GM18517 (cell line): Measurements from ENCODE around the gene CYBA.
A peak's percentile ranks its signal among the peaks of the same experiment; 100 is the strongest.

ENCODE experiments used
- ATAC-seq: cut with Tn5 transposase; IDR thresholded peaks from one replicate; pipeline ENCODE4 v1.9.1; 2021; ENCODE audit warnings: mild to moderate bottlenecking, moderate library complexity; ENCODE audit not compliant: unreplicated experiment

The CYBA gene

DNA sequence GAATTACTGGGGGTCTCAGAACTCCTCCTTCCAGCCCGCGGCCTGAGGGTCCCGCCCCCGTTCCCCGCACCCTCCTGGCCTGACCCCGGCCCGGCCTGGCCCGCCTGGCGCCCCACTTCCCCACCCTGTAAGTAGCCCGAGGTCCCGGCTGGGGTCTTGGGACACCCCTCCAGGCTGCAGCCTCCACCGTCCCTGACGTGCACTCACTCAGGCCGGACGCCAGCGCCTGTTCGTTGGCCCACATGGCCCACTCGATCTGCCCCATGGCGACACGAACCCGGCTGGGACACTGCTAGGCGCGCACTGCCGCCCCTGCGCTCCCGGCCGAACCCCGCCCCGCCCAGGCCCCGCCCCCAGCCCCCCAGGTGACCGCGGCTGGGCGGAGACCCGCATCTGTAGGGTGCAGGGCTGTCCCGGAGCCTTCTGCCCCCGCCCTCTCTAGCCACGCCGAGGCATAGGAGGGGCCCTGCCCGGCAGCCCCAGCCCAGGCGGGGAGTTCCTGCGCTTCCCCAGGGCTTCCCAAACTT is at the start of gene CYBA:
TSS of gene CYBA (minus strand) at position 305 of the 527 bp plus-strand sequence. CDS start at position 265, 40 bp downstream.
- ATAC-seq = peak; percentile 68

DNA sequence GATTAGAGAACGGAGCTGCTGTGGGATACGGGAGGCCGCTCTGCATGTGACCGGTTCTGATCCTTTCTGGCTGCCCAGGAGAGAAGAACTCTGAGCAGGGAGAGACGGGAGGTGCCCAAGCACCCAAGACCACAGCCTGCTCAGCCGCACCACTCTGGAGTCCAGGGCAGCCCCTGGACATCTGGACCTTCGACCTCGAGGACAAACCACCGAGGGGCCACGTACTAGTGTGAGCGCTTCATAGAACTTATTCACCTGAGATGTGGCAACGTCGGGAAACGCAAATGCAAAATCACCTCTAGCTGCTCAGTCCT is 49.4 kb upstream of the CYBA start:
- ATAC-seq = no peak

DNA sequence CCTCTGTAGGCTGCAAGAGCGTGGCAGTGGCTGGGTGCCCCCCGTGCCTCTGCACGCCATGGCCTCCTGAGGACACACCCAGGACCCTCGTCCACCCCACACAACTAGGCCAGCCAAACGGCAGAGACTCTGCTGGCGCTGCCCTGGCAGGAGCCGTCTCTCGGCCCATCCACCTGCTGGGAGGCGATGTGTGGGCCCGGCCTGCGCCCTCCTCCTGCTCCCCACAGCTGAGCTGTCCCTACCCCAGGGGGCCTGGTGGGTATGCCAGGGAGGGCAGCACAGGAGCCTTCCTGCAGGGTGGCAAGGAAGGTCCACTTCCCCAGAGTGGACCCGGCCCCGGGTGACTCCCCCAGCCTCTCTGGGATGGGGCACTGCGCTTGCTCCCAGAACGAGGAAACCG is 48.3 kb upstream of the CYBA start:
- no peak for ATAC-seq

DNA sequence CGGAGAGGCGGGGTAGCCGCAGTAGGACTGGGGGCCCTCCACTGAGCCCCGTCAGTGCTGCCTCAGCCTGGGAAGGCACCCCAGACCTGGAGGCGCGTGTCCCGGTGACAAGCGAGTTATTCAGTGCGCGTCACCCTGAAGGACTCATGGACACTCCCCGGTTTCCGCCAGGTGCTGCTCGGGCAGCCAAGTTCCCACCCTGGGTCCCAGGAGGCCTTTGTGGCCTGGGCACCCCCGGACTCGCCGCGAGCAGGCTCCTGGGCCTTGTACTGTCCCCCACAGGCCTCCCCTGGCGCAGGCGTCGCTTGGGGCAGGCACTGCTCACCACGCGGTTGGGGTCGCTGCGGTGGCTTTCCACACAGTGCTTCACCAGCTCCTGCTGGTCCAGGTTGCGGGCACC is 47.8 kb upstream of the CYBA start:
- no peak for ATAC-seq

DNA sequence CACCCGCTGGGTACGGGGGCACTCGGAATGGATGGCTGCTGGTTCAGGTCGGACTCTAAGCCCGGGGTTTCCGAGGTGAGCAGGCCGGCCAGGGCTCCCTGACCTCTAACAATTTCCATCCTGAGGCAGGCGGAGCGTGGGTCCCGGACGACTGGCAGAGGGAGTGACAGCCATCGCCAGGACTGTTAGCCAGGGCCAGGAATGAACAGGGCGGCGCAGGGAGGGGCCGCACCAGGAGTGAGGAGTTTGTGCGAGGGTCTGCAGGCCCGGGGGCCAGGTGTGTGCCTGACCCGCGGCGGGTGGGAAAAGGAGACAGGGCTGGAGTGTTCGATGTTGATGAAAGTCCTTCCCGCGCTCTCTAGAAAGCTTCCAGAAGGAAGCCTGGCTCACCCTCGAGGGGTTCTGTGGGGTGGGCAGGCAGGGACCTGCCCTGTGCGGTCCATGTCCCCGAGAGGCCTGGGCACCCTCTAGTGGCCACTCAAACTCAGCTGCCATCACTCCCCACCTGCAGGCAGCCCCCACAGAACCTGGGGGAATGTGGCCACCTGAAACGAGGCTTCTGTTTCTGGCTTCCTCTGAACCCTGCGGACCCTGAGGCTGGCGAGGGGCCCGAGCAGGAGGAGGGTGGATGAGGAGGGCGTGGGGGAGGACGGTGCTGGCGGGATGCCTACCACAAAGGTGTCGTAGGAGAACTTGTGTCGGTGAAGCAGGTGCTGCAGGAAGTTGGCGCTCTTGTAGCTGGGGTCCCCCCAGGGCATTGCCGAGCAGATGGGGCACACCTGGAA is 47.2 kb upstream of the CYBA start:
- ATAC-seq = no peak

DNA sequence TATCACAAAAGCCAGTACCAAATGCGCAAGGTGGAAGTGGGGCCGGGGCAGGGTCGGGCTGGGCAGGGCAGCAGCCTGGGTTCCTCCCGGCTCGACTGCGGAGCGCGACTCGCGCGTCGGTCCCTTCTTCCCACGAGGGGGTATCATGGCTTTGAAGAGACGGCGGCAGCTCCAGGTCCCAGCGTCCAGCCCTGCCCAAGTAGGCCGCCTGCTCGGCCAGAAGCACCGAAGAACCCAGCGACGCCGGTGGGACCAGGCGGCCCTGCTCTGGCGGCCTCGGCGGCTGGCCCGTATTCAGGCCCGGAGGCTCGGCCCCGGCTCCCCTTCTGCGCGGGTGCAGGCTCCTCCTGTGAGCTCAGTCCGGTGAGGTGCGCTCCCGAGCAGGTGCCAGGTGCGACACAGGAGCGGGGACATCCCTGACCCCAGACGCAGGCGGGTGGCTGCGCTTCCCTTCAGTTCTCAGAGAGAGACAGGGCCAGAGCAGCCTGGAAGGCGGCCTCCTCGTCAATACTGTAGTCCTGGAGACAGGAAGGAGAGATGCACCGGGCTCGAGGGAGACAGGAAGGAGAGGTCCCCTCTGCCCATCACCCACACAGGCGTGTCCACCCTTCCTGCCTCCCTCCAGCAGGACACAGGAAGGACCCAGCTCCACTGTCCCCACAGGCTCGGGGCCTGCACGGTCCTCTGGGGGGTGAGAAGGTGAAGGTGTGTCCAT is 46.4 kb upstream of the CYBA start:
- ATAC-seq = no peak

DNA sequence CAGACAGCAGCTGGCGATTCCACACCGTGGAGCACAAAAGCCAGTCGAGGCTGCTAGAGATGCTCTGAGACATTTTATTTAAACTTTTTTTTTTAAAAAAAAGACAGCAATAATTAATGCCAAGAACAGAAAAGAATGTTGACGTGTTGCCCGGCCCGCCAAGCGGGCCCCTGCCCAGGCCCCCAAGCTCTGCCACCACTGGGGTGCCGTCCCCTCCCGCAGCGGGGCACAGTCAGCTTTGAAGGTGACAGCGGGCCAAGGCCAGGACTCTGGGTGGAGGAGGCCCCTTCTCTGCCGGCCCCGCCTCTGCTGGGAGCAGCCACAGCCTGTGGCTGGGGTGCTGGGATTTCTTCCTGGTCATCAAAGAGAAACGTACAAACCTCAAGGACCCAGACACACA is 45.6 kb upstream of the CYBA start:
- no peak for ATAC-seq

DNA sequence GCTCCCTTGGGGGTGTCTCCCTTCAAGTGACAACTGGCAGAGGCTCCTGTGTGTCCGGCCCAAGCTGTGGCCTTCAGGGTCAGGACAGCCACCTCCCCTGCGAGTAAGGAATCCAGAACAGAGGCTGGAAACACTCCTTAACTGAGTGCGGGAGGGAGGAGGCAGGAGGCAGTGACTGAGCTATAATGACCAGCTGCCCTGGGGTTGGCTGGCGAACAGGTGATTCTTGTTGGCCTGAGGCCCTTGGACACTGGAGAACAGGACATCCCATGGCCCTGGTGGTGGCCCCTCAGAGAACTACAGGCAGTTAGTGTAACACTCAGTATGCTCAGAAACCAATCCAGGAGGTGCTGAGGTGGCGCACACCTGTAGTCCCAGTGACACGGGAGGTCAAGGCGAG is 44.9 kb upstream of the CYBA start:
- ATAC-seq = no peak

DNA sequence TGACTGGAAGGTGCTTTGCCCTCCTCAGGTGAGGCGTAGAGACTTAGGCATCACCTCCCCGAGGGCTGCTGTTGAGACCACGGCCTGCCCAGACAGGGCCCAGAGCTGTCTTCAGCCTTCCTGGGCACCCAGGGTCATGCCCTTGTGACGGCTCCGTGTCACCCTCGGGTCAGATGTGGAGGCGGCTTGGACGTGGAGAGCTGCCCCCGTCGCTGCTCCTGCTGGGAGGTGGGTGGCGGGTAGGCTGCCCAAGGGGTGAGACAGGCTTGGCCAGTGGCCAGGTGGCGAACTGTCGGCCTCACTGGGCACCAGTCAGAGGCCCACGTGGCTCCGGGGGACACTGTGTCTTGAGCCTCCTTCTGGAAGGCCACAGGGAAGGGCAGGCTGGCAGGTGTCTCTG is 44.4 kb upstream of the CYBA start:
- no peak for ATAC-seq

DNA sequence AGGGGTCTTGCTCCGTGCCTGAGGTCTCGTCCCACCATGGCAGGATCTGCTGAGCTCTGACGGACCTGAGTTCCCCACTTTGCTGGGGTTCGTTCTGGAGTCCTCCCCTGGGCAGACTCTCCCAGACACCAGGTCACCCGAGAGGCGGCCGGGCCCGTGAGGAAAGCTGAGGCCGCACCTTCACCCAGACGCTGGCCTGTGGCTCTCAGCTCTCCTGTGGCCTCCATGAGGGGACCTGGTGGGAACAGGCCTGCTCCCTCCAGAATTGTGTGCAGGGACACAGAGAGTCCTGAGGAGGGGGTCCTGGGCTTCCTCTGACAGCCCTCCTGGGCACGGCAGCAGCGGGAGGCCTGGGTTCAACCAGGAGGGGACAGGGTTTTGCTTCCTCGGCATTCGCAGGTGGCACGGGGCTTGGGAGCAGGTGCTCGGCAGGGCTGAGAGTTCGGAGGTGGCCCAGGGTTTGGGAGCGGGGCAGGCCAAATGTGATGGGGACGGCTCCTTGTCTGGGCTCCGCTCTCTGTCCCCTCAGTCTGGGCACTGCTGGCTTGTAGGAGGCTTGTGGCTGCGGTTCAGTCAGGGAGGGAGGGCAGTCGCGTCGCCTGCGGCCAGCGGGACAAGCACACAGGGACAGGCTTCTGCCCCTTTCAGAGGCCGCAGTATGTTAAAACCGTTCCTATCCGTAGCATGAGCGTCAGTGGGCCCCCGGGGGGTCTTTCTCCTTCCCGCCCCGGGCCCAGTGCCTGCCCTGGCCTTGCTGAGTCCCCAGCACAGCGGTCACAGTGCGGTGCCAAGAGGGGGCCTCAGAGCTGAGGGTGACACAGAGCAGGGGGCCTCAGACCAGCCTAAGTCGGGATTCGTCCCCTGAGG is 43.6 kb upstream of the CYBA start:
- ATAC-seq = no peak

DNA sequence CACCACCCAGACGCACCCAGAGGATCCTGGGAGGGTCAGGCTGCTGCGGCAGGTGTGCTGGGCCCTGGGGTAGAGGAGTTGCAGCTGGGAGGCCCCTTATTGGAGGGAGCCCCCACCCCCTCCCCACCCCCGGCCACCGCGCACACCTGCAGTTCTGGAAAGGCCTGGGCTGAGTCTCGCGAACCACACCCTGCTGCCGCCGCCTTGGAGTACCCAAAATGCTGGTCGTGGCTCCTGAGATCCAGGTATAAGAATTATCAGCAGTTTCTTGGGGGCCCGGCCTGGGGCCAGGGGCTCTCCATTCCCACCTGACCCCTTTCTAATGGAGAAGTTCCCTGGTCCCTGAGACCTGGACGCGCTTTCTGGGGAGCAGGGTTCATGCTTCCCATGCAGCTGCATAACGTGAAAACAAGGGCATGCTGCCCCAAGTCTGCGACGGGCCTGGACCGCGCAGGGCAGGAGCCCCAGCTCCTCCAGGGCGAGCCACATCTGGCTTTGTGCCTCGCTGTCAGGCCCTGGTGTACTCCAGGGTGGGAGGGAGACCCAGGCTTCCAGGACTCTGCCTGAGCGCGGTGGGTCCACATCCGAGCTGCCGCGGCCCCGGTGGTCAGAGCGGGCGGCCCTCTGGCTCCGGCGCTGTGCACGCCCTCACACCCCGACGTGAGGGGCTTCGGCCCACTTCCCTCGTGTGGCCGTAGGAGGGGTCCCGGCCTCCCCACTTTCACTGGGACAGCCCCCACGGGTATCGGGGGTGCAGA is 42.7 kb upstream of the CYBA start:
- ATAC-seq = no peak

DNA sequence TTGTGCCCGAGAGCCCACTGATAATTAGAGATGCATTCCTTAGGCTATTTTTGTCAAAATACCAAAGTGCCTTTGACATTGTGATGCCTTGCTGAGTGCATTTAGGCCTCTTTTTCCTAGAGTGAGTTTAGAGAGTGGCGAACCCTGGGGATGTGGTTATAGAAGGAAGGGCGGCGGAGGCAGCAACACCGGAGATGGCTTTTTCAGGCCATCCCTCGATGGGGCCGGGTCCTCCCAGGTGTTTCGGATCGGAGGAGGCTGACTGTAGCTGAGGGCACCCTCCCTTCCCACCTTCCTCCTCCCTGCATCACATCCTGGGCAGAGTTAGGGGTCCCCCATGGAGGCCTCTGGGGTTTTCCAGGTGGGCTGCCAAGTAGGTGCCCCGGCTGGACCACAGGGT is 42.0 kb upstream of the CYBA start:
- ATAC-seq = no peak

DNA sequence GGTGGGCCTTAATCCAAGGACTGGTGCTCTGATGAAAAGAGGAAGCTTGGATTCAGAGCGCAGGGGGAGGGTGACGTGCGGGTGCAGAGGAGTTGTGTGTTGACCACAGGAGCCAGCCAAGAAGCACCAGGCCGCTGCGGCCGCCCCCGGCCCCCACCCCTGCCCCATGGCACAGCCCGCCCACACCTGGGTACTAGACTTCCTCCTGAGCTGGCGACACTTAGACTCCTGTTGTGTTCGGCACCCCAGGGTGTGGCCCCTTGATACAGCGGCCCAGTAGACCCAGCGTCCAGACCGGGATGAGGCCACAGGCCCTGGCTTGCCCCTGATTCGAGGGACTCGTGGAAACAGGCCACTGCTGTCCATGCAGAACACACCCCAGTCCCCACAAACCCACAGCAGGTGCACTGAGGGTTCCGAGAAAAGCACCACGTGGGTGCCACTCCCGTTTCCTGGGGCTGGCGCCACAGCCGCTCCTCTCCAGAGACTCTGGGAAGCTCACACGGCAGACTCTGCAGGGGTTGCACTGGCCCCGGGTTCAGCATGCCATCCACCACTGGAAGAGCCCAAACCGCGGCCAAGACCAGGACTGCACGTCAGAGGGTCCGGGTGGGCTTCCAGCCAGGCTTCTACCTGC is 41.2 kb upstream of the CYBA start:
- no peak for ATAC-seq

DNA sequence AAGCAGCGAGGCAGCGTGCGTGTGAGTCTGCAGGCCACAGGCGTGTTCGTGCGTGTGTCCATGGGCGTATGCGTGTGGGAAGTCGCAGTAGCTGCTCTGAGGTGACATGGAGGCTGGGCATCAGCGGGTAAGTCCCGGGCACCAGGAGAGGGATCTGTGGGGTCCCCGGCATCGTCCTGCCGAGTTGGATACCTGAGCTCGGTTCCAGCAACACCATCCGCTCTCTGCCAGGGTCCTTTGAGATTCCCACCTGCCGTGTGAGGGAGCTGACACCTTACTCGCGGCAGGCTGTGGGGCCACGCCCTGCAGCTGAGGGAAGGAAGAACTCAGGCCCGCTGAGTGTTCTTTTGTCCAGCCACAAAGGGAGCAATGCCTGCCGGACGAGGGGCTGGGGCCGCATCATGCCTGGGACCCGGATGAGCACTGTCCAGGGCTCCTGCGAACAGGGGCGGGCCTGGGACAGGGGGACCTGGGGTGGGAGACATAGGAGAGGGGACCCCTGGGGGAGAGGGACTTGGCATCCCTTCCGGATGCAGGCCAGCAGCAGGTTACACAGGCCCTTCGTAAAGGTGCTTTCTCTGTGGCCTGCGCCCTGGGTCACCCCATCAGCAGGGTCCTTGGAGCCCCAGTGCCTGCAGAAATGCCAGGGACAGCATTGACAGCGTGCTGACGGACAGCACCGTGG is 40.4 kb upstream of the CYBA start:
- ATAC-seq = no peak

DNA sequence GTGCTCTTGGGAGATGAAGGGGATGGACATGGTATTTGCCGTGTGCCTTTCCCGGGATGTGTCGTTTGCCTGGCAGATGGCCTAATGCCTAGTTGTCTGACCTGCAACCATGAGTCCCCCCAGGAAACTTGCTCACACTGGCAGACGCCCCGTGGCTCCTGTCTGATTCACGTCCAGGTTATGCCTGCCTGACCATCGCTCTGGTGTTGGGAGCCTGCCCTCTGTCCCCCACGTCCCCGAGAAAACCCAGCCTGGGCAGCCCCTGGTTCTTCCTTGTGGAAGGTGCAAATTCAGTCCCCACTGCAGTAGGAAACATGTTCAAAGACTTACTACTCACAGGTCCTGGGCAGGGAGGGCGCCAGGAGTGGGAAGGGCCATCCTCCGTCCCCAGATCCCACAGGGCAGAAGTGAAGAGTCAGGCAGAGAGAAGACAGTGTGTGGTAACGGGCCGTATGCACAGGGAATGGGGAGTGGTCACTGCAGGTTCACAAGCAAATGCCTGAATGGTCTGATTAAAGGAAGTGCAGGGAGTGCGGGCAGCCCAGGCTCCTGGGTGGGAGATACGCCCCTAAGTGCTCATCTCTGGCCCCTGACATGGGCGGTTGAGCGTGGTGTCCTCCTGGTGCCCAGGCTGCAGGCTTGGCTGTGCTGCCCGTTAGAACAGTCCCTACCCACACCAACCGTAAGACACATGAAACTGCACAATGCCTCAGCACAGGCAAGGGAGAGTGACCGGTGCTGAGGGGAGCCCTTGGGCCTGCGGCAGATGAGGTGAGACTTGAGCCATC is 39.7 kb upstream of the CYBA start:
- no peak for ATAC-seq

DNA sequence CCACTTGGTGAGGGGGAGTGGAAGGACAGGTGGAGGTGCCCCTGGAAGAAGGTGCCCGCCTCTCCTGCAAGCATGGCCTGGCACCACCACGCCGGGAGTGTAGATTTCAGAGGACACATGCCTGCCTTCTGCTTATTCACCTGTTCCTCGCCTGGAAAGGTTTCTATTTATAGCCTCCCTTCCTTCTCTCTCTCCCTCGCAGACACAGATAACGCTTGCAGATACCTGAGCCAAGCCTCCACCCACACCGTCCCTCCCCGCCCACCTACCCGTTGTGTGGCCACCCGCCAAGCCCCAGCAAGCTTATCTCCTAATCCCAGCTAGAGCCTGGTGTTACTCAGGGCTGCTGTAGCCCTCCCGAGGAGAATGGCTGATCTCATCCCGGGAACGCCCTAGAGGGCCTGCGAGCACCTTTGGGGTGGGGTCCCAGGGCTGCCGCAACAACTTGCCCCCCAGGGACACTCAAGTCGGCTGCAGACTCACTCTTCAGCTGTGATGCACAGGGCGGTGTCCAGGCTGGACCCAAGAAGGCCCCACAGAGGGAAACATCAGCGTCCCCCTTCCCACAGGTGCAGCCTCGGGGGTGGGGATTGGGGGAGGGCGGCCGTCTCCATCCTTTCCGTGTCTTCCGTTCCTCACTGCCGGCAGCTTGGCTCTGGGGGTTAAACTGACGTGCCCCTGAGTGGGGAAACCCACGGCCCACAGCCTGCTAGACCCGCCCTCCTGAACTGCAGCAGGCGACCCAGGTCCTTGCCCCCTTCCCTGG is 37.3 kb upstream of the CYBA start:
- ATAC-seq = no peak

DNA sequence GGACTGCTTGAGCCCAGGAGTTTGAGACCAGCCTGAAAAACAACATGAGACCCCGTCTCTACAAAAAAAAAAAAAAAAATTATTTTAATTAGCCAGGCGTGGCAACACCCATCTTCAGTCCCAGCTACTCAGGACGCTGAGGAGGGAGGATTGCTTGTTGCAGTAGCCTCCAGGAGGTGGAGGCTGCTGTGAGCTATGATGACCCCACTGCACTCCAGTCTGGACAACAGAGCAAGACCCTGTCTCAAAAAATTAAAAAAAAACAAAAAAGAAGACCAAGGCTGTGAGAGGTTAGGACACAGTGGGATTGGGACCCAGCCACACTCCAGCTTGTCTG is 36.8 kb upstream of the CYBA start:
- no peak for ATAC-seq

DNA sequence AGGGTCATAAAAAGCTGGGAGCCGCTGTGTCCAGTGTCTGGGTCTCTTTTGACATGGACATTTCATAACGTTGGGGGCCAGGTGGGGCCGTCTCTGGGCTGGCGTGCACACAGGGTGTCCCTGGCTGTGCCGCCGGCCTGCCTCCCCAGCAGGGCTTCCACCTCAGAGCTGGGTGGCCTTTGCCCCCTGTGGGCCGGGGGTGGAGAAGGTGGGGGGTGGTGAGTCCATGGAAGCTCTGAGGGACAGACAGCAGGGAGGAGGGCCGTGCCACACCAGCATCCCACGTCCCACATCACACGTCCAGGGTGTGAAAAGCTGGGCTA is 36.4 kb upstream of the CYBA start:
- ATAC-seq = no peak
